Fibroblast of pulmonary artery (primary cell): ENCODE measurements around the gene ACTR2.
A peak's percentile ranks its signal among the peaks of the same experiment; 100 is the strongest.
"Not testable (repeated sequence)": the region's sequence is repeated elsewhere in the genome, so short reads cannot be mapped to it uniquely, and the experiment has no call there.

ENCODE experiments used
- DNase-seq: peaks from one replicate; pipeline ENCODE4 v3.0.0-alpha.2; 2010; ENCODE audit warnings: low read depth
- H3K4me3 ChIP-seq: replicated peaks from 2 replicates; pipeline ENCODE4 v1.5.1; 2011; ENCODE audit warnings: low read depth, mild to moderate bottlenecking, control low read depth, low read length, moderate library complexity
- TF ChIP-seq, protein P1 (sequence below): IDR thresholded peaks from 2 replicates; pipeline ENCODE4 v1.5.1; 2011; ENCODE audit warnings: mild to moderate bottlenecking, control low read depth, low read length, inconsistent platforms; ENCODE audit errors: missing control alignments

Gene ACTR2

DNA sequence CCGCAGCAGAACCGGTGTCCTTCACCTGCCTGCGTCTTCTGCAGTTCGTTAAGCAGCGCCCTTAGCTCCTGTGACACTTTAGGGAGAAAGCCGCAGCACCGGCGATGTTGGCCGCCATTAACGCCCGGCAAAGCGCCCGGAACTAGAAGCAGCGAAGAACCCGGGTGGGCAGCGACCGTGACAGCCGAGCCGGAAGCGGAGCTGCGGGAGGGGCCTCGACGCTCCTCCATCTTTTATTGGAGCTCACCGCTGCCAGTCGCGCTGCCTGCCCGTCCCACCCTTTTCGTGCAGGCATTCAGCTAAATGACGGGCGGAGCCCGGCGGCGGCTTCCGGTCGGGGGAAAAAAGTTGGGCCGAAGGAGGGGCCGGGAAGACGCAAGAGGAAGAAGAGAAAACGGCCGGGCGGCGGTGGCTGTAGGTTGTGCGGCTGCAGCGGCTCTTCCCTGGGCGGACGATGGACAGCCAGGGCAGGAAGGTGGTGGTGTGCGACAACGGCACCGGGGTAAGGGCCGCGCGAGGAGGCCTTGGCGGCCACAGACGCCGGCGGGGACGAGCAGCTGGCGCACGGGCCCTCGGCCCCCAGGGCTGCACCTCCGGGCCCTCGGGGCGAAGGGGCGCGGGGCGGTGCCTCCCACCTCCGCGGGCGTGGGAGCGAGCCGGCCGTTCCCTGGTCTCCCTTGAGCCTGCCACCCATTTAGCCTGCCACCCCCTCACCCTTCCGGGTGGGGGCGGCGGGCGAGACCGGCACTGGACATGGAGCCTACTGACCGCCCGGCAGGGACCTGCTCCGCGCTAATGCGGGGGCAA is at the start of gene ACTR2:
Gene ACTR2 (plus strand): TSS at position 376 of the 807 bp plus-strand sequence. CDS start 79 bp downstream, at position 455.
- peak within 1 kb of the TSS; percentile 86 for H3K4me3 ChIP-seq
- TF ChIP-seq, protein P1, sequence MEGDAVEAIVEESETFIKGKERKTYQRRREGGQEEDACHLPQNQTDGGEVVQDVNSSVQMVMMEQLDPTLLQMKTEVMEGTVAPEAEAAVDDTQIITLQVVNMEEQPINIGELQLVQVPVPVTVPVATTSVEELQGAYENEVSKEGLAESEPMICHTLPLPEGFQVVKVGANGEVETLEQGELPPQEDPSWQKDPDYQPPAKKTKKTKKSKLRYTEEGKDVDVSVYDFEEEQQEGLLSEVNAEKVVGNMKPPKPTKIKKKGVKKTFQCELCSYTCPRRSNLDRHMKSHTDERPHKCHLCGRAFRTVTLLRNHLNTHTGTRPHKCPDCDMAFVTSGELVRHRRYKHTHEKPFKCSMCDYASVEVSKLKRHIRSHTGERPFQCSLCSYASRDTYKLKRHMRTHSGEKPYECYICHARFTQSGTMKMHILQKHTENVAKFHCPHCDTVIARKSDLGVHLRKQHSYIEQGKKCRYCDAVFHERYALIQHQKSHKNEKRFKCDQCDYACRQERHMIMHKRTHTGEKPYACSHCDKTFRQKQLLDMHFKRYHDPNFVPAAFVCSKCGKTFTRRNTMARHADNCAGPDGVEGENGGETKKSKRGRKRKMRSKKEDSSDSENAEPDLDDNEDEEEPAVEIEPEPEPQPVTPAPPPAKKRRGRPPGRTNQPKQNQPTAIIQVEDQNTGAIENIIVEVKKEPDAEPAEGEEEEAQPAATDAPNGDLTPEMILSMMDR: no peak
- peak; percentile 97 for DNase-seq

- no peak overlapping the region for H3K4me3 ChIP-seq
Observed at GRCh38 chr2:65182570-65182969, 45.1 kb upstream of the ACTR2 start.

DNA sequence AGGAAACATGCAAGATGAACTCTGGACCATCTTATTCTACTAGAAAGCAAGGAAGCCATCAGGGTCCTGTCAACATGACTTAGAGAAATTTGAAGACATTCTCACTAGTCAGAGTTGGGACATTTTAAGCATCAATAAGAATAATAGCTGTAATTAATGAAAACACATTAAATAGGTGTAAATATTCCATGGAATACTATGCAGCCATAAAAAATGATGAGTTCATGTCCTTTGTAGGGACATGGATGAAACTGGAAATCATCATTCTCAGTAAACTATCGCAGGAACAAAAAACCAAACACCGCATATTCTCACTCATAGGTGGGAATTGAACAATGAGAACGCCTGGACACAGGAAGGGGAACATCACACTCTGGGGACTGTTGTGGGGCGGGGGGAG is 44.2 kb upstream of the ACTR2 start:
- not testable (repeated sequence) for H3K4me3 ChIP-seq, DNase-seq

More at GRCh38 chr2:65182570-65182969, 45.1 kb upstream of the ACTR2 start:
- TF ChIP-seq, protein P1: no peak
- no peak for DNase-seq

DNA sequence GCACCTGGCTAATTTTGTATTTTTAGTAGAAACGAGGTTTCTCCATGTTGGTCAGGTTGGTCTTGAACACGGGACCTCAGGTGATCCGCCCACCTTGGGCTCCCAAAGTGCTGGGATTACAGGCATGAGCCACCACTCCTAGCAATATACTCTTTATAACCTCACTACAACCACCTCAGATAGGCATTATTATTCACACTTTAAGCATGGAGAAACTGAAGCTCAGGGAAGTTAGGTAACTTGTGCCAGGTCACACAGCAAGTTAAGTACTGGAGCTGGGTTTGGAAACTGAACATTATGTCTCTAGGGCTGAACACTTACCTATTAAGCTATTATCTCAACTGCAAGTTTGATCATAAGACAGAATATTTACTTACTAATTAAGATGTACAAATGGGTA is 42.6 kb upstream of the ACTR2 start:
- TF ChIP-seq, protein P1: no peak
- DNase-seq: no peak
- H3K4me3 ChIP-seq: no peak overlapping the region

DNA sequence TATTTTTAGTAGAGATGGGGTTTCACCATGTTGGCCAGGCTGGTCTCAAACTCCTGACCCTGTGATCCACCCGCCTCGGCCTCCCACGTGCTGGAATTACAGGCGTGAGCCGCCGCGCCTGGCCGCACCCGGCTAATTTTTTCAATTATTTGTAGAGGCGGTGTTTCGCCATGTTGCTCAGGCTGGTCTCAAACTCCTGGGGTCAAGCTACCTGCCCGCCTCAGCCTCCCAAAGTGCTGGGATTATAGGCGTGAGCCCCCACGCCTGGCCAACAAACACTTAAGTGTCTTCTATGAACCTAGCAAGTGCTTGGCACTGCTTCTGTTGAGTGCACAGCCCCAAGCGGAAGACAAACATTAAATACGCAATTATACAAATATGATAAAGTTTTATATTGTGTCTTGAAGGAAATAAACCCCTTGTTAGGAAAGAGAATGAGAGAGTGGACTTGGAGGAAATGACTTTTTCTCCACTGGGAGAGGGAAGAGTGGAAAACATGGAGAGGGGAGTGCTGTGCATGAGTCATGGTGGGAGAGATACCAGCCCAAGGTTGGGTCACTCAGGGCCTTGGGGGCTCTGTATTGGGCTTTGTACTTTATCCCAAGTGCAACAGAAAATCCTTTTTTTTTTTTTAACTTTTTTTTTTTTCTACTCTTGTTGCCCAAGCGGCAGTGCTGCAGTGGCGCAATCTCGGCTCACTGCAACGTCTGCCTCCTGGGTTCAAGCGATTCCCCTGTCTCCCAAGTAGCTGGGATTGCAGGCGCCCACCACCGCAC is 41.4 kb upstream of the ACTR2 start:
- no peak for DNase-seq
- H3K4me3 ChIP-seq: no peak overlapping the region
- TF ChIP-seq, protein P1: no peak

DNA sequence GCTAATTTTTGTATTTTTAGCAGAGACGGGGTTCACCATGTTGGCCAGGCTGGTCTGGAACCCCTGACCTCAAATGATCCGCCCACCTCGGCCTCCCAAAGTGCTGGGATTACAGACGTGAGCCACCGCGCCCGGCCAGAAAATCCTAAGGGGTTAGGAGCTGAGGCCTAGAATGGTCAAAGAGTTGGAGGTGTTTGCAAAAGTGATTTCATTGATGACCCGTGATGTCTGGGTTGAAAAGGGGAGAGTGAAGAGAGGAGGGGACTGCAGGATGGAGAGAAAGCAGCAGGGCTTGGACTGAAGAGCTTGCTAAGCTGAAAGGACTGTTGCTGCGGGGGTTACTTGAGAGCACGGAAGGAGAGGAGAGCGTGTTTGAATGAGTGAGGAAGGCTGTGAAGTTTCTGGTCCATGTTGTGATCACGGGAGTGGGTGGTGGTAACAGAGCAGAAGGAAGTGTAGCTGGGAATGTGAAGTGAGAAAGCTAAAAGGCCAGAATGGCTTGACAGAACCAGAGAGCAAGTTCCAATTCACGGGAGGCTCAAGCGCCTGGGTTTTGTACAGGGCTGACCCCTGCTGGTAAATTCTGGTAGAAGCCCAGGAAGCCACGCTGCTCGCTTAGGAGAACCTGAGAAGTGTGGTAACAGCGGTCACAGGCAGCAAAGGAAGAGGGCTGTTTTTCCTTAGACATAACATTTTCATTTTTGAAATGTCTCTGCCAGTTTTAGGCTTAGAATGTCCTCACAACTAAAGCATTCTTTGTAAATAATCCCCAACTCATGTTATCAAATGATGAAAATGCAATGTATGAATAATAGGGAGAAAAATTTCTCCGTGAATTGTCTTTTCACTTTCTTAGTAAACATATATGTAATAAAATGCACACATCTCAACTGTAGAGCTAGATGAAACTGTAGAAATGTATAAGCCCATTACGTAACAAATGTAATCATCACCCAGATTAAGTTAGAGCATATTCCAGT is 40.5 kb upstream of the ACTR2 start:
- no peak overlapping the region for H3K4me3 ChIP-seq
- DNase-seq: peak; percentile 84

More for the DNA sequence above, 40.5 kb upstream of the ACTR2 start:
- TF ChIP-seq, protein P1: peak; percentile 93
